ENCODE results near the gene ADAD2.

DNA sequence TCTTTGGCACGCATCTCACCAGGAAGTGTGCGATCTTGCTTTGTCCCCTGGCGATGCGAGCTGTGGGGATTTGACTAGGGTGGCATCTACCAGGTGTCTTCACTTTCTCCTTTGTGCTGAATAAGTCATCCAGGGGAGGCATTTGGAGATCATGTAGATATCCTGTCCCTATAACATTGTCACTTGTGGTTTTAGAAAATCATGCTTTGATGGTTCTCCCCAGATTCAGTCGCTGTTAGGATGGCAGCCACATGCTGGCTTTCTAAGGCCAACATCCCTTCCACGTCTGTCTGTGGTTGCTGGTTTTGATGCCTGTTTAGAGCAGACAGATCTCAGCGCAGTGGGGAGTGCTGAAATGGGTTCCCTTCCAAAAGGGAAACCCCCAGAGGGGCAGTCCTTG lies 2.5 kb downstream of the ADAD2 start:
- TF ChIP-seq, protein P1, sequence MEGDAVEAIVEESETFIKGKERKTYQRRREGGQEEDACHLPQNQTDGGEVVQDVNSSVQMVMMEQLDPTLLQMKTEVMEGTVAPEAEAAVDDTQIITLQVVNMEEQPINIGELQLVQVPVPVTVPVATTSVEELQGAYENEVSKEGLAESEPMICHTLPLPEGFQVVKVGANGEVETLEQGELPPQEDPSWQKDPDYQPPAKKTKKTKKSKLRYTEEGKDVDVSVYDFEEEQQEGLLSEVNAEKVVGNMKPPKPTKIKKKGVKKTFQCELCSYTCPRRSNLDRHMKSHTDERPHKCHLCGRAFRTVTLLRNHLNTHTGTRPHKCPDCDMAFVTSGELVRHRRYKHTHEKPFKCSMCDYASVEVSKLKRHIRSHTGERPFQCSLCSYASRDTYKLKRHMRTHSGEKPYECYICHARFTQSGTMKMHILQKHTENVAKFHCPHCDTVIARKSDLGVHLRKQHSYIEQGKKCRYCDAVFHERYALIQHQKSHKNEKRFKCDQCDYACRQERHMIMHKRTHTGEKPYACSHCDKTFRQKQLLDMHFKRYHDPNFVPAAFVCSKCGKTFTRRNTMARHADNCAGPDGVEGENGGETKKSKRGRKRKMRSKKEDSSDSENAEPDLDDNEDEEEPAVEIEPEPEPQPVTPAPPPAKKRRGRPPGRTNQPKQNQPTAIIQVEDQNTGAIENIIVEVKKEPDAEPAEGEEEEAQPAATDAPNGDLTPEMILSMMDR (IDR thresholded peaks at IDR 0.05 in 4 of 5, conservative IDR thresholded peaks at IDR 0.05 in 1 of 5): no peak
- no peak for TF ChIP-seq POLR2A (IDR thresholded peaks at IDR 0.05)

Data from gastrocnemius medialis (tissue), 4 donors.